Panc1 (cell line): ENCODE data around the gene MYPN. TPM values are rescaled to one million over a fixed set of nuclear protein-coding genes. Genes with fewer than 3 reads are reported as not detected.

ENCODE experiments used
- ATAC-seq: fragments of 200-7000 bp; cut with Tn5 transposase; 2 replicates; pipeline ENCODE4 v1.9.1; 2020; ENCODE audit warnings: mild to moderate bottlenecking, moderate library complexity
- BruUV-seq: library from RNA; stranded (reverse); fragments of 400-500 nt; replicated peaks from 2 replicates; lab custom pipeline; 2021; lab: Mats Ljungman, UMichigan
- CTCF ChIA-PET: fragments of 300-600 bp; sonication (Branson Sonifier 250); formaldehyde crosslinking; loops from one replicate; lab custom pipeline; 2022; ENCODE audit warnings: antibody characterized with exemption; lab: Charles Lee
- POLR2A ChIA-PET: fragments of 300-600 bp; sonication (Branson Sonifier 250); formaldehyde crosslinking; loops from one replicate; lab custom pipeline; 2022; ENCODE audit warnings: antibody characterized with exemption; lab: Charles Lee
- DNase-seq: peaks from one replicate; pipeline ENCODE4 v3.0.0-alpha.2; 2010; ENCODE audit warnings: low read depth, low spot score
- H3K27ac ChIP-seq: 2 replicates; pipeline ENCODE4 v1.5.1; 2011; ENCODE audit warnings: mild to moderate bottlenecking, low read length, inconsistent platforms
- H3K27me3 ChIP-seq: fragments of 200-500 bp; sonication (Bioruptor generic); 2 replicates; pipeline ENCODE4 v1.6.0; 2014; ENCODE audit warnings: low read length, inconsistent platforms; ENCODE audit not compliant: control insufficient read depth, insufficient read depth
- H3K36me3 ChIP-seq: fragments of 200-500 bp; sonication (Bioruptor generic); 2 replicates; pipeline ENCODE4 v1.5.1; 2014; ENCODE audit warnings: inconsistent platforms, mild to moderate bottlenecking, low read length, moderate library complexity; ENCODE audit not compliant: control insufficient read depth, insufficient read depth
- H3K4me1 ChIP-seq: 2 replicates; pipeline ENCODE4 v1.5.1; 2011; ENCODE audit warnings: inconsistent platforms, mild to moderate bottlenecking, low read length, moderate library complexity; ENCODE audit not compliant: control insufficient read depth, insufficient read depth
- H3K4me3 ChIP-seq, 2 experiments: 2 replicates each; pipeline ENCODE4 v1.5.1; 2011 to 2012; ENCODE audit warnings: low read depth in 2 of 2, low read length in 2 of 2, mild to moderate bottlenecking in 2 of 2, inconsistent platforms in 1 of 2, moderate library complexity in 1 of 2
- H3K9me3 ChIP-seq: fragments of 200-500 bp; sonication (Bioruptor generic); 2 replicates; pipeline ENCODE4 v1.5.1; 2014; ENCODE audit warnings: low read depth, mild to moderate bottlenecking, inconsistent platforms, low read length, moderate library complexity; ENCODE audit not compliant: control insufficient read depth, insufficient read depth
- POLR2AphosphoS5 ChIP-seq: IDR thresholded peaks from 2 replicates; pipeline ENCODE4 v1.6.1; 2012; ENCODE audit warnings: mild to moderate bottlenecking, low read depth, low read length, moderate library complexity
- REST ChIP-seq, 2 experiments: IDR thresholded peaks; 2 replicates each; pipeline ENCODE4 v1.6.1; 2011 to 2012; ENCODE audit warnings: low read depth in 2 of 2, control low read depth in 1 of 2, low read length in 1 of 2, mild to moderate bottlenecking in 1 of 2, moderate library complexity in 1 of 2; ENCODE audit not compliant: insufficient read depth in 1 of 2
- SIN3A ChIP-seq: IDR thresholded peaks from 2 replicates; pipeline ENCODE4 v1.6.1; 2012; ENCODE audit warnings: low read depth, mild to moderate bottlenecking, low read length, moderate library complexity, borderline replicate concordance; ENCODE audit not compliant: insufficient read depth
- TCF7L2 ChIP-seq: IDR thresholded peaks from 2 replicates; pipeline ENCODE4 v1.6.1; 2011; ENCODE audit warnings: mild to moderate bottlenecking, low read depth, low read length, inconsistent platforms
- in situ Hi-C: cut with HindIII; loops from 2 replicates; pipeline ENCODE4 v1.10.0; 2016; ENCODE audit warnings: low sequenced_read_pairs, low pct_unique_long_range_greater_than_20kb
- intact Hi-C: fragments of 100-400 bp; cut with micrococcal nuclease; formaldehyde crosslinking; loops from one replicate; pipeline ENCODE4 v1.10.0; 2022; ENCODE audit not compliant: unreplicated experiment
- total RNA-seq: library from RNA; stranded (reverse); gene quantifications from one replicate; pipeline ENCODE4 v1.2.1, GENCODE V29; 2021; ENCODE audit not compliant: unreplicated experiment
- TF ChIP-seq, protein P1 (sequence below): fragments of 450-650 bp; IDR thresholded peaks from 2 replicates; pipeline ENCODE4 v1.5.1; 2017; ENCODE audit warnings: mild to moderate bottlenecking

MYPN gene
- total RNA-seq, 1 experiment from 2014 or later = 39.1 TPM

DNA sequence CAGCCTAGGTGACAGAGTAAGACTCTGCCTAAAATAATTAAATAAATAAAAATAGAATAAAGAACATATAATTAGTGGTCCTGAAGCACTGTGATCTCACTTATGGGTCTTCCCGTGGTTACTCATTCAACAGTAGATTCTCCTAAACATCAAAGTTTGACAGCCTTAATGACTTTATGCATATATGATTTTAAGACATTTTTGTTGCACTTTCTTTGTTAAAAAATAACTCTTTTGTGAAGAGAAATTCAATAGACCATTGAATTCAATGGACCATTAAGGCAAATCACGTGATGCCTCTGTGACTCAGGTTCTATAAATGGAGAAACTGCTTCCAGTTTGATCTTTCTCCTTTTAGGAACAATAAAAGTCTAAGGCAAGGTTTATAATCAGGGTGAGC, 63.0 kb downstream of the MYPN start:
- intact Hi-C loops (no loop called here), in situ Hi-C loops (no loop called here)
- ChIA-PET CTCF (no interaction called here), POLR2A (no interaction called here)
- no peak overlapping the region for H3K27ac ChIP-seq
- H3K4me3 ChIP-seq = no peak overlapping the region
- DNase-seq = no peak
- H3K9me3 ChIP-seq = no peaks in the 10 kb centered on the region
- H3K4me1 ChIP-seq = no peaks in the 10 kb centered on the region
- H3K36me3 ChIP-seq = no peaks in the 10 kb centered on the region; the same call in 1 of the 2 replicates
- no TSS peak for BruUV-seq
- TF ChIP-seq SIN3A (no peak), POLR2AphosphoS5 (no peak)
- TF ChIP-seq, protein P1, sequence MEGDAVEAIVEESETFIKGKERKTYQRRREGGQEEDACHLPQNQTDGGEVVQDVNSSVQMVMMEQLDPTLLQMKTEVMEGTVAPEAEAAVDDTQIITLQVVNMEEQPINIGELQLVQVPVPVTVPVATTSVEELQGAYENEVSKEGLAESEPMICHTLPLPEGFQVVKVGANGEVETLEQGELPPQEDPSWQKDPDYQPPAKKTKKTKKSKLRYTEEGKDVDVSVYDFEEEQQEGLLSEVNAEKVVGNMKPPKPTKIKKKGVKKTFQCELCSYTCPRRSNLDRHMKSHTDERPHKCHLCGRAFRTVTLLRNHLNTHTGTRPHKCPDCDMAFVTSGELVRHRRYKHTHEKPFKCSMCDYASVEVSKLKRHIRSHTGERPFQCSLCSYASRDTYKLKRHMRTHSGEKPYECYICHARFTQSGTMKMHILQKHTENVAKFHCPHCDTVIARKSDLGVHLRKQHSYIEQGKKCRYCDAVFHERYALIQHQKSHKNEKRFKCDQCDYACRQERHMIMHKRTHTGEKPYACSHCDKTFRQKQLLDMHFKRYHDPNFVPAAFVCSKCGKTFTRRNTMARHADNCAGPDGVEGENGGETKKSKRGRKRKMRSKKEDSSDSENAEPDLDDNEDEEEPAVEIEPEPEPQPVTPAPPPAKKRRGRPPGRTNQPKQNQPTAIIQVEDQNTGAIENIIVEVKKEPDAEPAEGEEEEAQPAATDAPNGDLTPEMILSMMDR = no peak
- no peak for ATAC-seq
- H3K27me3 ChIP-seq = no peaks in the 10 kb centered on the region

GRCh38 chr10:68175949-68176348, 66.7 kb downstream of the MYPN start:
- BruUV-seq = no TSS peak
- no peaks in the 10 kb centered on the region for H3K27me3 ChIP-seq
- H3K4me1 ChIP-seq = no peaks in the 10 kb centered on the region
- DNase-seq (no peak), ATAC-seq (no peak)
- H3K4me3 ChIP-seq = no peak overlapping the region
- intact Hi-C loops = no loop called here
- CTCF ChIA-PET = no interaction called here
- no peak overlapping the region for H3K27ac ChIP-seq
- in situ Hi-C loops = no loop called here
- no peaks in the 10 kb centered on the region for H3K9me3 ChIP-seq
- POLR2A ChIA-PET = no interaction called here
- TF ChIP-seq TCF7L2 = no peak
- TF ChIP-seq SIN3A = no peak
- no peak for TF ChIP-seq REST (IDR thresholded peaks at IDR 0.05; ENCODE audit: insufficient read depth in 1 of 2, low read depth in 2 of 2, low read length in 1 of 2)
- no peak for TF ChIP-seq POLR2AphosphoS5
- TF ChIP-seq, protein P1 = no peak
- no peaks in the 10 kb centered on the region; the same call in 1 of the 2 replicates for H3K36me3 ChIP-seq

- H3K27me3 ChIP-seq = no peaks in the 10 kb centered on the region
- ChIA-PET CTCF (no interaction called here), POLR2A (no interaction called here)
- intact Hi-C loops = no loop called here
- H3K27ac ChIP-seq = no peak overlapping the region
- ATAC-seq = no peak
- TF ChIP-seq REST (IDR thresholded peaks at IDR 0.05; ENCODE audit: insufficient read depth in 1 of 2, low read depth in 2 of 2, low read length in 1 of 2) (no peak), POLR2AphosphoS5 (no peak), TCF7L2 (no peak), SIN3A (no peak)
- TF ChIP-seq, protein P1 = no peak
- no peak overlapping the region for H3K4me3 ChIP-seq
- no peak for DNase-seq
- H3K36me3 ChIP-seq = no peaks in the 10 kb centered on the region; the same call in 1 of the 2 replicates
- H3K4me1 ChIP-seq = no peaks in the 10 kb centered on the region
- no peaks in the 10 kb centered on the region for H3K9me3 ChIP-seq
- no TSS peak for BruUV-seq
- in situ Hi-C loops = no loop called here
These were observed 67.5 kb downstream of the MYPN start for GRCh38 chr10:68176797-68177196.
